Stimulated activated CD8-positive, alpha-beta memory T cell treated with anti-CD3 and anti-CD28 coated beads, Interleukin-12 subunit alpha, Interleukin-12 subunit beta, amount 100 ng/mL, for 1 hour (primary cell): Measurements from ENCODE around the gene BCLAF3.

Experiments used
- DNase-seq: peaks from one replicate; pipeline ENCODE4 v3.0.0-alpha.2; 2020; ENCODE audit warnings: low read depth

BCLAF3 gene

GRCh38 chrX:19990556-19991349 lies at the start of gene BCLAF3:
TSS of gene BCLAF3 (minus strand) at chrX:19991061. CDS start at chrX:19970264, 20,797 bp downstream.
- DNase-seq = peak; percentile 67

GRCh38 chrX:20038966-20039365 lies 48.1 kb upstream of the BCLAF3 start:
- no peak for DNase-seq

GRCh38 chrX:20037186-20037585 lies 46.3 kb upstream of the BCLAF3 start:
- DNase-seq = no peak

GRCh38 chrX:20032201-20032600 lies 41.3 kb upstream of the BCLAF3 start:
- no peak for DNase-seq

GRCh38 chrX:20029728-20030127 lies 38.9 kb upstream of the BCLAF3 start:
- no peak for DNase-seq

DNA sequence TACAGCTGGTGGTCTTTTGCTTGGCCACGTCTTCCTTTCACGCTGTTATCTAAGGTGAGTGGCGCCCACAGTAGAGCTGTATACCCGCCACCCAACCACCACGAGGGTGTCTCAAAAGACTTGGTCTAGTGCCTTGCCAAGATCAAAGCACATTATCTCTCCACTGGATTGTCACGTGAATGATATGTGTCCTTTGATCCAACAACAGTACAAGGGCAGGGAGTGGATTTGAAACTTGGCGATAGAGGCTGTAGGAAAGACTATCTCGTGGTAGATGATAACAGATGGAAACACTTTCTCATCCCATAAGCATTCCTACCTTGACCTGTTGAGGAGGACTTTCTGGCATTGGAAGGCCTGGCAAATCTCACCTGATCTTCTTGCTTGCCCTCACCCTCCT lies 37.7 kb upstream of the BCLAF3 start:
- DNase-seq = no peak

- DNase-seq = no peak
These were observed 35.4 kb upstream of the BCLAF3 start for GRCh38 chrX:20026278-20026677.

- no peak for DNase-seq
These were observed 29.0 kb upstream of the BCLAF3 start for GRCh38 chrX:20019672-20020365.

DNA sequence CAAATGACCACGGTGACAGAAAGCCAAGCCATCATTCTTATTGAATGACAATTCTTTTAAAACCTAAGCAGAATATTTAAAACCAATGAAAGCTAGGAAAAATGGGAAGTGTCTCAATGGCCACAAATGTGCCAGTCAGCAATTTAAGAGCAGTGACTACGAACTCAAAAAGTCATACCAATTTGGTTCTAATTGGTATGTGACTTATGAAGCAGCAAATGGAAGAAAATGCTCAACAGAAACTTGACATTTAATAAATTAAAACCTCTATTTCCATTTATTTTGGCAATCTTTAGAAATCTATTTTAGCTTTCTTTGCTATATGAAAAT lies 25.7 kb upstream of the BCLAF3 start:
- no peak for DNase-seq

DNA sequence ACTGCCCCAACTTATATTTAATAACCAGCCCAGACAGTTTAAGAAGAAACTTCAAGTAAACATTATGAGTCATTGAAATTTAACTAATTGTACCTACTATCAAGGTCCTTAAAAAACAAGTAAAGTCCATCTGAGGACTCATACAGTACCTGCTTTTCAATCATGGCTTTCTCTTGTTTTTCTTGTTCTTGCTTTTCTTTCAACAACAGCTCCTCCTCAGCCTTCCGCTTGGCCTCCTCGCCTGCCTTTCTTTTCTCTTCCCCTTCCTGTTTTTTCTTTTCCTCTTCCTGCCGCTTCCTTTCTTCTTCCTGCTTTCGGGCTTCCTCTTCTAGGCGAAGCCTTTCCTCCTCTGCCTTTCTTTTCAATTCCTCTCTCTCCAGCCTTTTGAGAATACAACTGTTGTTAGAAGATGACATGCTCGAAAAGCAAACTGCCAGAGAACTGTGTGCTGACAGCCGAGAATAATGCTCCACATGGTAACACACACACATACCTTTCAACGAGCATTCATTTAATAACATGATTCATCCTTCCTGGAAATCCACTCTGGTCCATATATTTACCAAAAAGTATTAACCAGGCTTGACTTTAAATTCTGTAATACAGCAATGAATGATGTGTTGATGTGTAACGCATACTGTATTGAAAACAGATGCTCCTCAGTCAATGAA lies 25.2 kb upstream of the BCLAF3 start:
- DNase-seq = no peak

GRCh38 chrX:20015422-20015821 lies 24.6 kb upstream of the BCLAF3 start:
- DNase-seq = no peak

- DNase-seq = no peak
These were observed 20.7 kb upstream of the BCLAF3 start for GRCh38 chrX:20011608-20012007.

DNA sequence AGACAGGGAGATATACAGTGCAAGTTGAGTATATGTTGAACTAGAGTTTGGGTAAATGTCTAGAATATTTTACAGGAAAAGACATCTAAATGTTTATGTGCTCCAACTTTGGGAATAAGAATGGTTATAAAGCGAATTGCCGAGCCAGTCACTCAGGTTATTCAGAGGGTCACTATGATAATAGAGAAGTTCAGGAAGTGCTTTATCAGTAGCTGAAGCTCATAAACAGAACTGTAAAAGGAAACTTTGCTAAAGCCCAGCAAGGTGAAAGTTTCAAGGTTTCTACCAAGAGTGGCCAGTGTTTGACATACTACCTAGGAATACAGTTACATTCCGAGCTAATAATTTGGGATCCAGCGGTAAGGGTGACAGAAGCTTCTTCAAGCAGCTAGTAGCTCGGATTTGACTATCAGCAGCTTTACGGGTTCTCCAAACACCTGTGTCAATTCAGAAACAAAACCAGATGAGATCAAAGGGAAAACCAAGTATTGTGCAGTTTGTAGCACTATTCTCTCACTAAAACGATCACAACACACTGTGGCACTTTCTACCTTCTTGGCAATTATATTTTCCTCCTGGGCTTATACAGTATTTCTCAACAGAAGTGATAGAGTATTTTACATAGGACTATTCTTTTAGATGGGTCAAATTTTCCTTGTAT lies 17.2 kb upstream of the BCLAF3 start:
- DNase-seq = no peak

GRCh38 chrX:20005883-20006282 lies 15.0 kb upstream of the BCLAF3 start:
- DNase-seq = no peak

- no peak for DNase-seq
These were observed 10.7 kb upstream of the BCLAF3 start for GRCh38 chrX:20001588-20001987.

DNA sequence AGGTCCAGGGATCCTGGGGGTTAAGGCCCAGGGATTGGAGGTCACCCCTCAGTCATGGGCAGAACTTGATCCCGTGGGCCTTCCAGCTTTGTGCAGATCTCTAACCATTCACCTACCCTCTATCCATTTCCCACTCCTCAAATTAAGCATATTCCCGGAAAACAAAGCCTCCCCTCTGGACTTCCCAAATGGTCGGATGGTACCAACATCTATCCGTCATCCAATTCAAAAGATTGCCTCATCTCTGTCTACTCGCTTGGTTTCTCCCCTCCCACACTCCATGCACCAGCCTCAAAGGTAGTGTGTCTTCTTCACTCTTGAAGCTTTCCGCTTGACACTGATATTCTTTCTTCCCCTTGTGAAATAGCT lies 473 bp upstream of the BCLAF3 start:
- no peak for DNase-seq

DNA sequence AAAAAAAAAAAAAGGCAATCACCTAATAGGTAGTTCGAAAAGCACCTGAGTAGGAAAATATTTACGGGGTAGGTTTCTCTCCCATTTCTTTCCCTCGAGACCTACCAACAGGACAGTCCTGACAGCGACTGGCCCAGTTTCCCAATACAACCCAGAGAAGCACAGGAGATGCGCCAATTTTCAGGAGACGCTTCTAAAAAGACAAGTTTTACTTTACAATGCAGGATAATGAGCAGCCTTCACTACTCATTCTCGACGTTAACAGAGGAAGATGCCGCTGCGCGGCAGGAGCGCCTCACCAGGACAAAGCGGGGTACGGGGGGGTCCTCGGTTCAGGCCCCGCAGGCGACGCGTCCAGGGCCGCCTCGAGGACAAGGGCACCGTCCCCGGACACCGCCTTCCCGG lies 708 bp downstream of the BCLAF3 start:
- peak; percentile 2 for DNase-seq

DNA sequence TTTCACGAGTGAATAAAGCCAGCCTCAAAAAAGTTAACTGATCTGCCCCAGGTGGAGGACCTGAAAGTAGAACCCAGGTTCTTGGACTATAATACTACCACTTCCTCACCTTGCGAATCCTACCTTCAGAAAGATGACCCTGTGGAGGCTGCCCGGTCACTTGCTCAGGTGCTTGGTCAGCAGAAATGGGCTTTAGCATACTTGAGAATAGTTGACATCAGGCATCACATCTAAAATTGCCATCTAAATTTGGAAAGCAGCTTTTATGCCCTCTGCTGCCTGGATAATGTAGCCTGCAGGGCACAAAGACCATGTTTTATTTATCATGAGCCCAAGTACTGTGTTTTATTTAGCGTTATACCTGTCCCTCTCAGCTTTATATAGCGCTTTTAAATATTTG lies 3.0 kb downstream of the BCLAF3 start:
- no peak for DNase-seq

GRCh38 chrX:19986531-19986930 lies 4.3 kb downstream of the BCLAF3 start:
- DNase-seq = no peak

DNA sequence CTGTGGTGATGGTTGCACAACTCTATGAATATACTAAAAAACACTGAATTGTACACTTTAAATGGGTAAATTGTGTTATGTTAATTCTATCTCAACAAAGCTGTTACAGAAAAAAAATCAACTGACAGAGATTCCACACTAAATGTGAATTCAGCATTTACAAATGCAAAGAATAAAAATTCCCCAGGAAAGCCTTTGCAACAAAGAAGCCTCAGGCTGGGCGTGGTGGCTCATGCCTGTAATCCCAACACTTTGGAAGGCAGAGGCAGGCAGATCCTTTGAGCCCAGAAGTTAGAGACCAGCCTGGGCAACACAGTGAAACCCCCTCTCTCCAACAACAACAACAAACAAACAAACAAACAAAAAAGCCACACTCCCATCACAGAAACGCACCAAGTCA lies 8.9 kb downstream of the BCLAF3 start:
- no peak for DNase-seq

DNA sequence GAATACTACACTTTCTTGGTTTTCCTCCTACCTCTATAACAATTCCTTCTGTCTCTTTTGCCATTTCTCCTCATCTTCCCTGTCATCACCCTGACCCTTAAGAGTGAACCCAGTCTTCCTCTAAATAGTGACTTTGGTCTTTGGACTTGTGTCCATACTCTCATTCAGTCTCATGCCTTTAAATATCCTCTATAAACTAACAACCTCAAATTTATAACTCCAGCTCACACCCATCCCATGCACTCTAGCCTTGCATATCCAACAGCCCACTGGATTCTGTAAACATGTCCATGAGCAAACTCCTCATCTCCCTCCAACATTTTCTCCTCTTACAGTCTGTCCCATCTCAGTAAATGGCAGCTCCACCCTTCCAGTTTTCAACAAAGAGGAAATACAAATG lies 15.0 kb downstream of the BCLAF3 start:
- DNase-seq = no peak

- DNase-seq = no peak
These were observed 17.9 kb downstream of the BCLAF3 start for GRCh38 chrX:19972984-19973383.

DNA sequence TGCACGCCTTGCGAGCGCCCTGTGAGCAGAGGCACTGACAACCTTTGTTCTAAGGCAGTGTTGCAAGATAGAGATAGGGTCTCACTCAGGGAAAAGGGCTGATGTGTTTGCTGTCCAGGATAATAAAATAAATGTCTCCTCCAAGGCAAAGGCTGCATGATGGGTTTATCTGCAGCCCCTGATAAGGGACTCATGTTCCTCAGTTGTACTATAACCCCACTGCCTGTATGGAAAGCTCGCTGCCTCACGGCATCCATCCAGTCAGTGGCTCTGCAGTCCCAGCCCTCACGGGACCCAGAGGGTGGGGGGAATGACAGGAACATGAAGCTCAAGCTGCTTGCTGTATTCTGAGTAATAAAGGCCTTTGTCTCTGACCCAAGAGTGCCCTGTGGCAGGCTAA lies 22.6 kb downstream of the BCLAF3 start:
- DNase-seq = no peak
